BE2C (cell line): ENCODE data around the gene PTPRA.
"Not testable (repeated sequence)": the region's sequence is repeated elsewhere in the genome, so short reads cannot be mapped to it uniquely, and the experiment has no call there.

Source experiments
- DNase-seq: peaks from one replicate; pipeline ENCODE4 v3.0.0-alpha.2; 2020
- H3K27me3 ChIP-seq: fragments of 250-450 bp; sonication (Bioruptor Pico); 2 replicates; pipeline ENCODE4 v1.5.1; 2020; ENCODE audit warnings: mild to moderate bottlenecking
- H3K36me3 ChIP-seq: fragments of 250-450 bp; sonication (Bioruptor Pico); 2 replicates; pipeline ENCODE4 v1.5.1; 2020; ENCODE audit warnings: mild to moderate bottlenecking
- H3K4me1 ChIP-seq: fragments of 250-450 bp; sonication (Bioruptor Pico); 2 replicates; pipeline ENCODE4 v1.5.1; 2020
- H3K4me3 ChIP-seq: 2 replicates; pipeline ENCODE4 v1.5.1; 2011; ENCODE audit warnings: low read depth, low read length
- H3K9me3 ChIP-seq: fragments of 250-450 bp; sonication (Bioruptor Pico); 2 replicates; pipeline ENCODE4 v1.5.1; 2020
- CTCF ChIP-seq: IDR thresholded peaks from 2 replicates; pipeline ENCODE4 v1.5.1; 2012; ENCODE audit warnings: mild to moderate bottlenecking, low read depth, low read length

PTPRA gene

DNA sequence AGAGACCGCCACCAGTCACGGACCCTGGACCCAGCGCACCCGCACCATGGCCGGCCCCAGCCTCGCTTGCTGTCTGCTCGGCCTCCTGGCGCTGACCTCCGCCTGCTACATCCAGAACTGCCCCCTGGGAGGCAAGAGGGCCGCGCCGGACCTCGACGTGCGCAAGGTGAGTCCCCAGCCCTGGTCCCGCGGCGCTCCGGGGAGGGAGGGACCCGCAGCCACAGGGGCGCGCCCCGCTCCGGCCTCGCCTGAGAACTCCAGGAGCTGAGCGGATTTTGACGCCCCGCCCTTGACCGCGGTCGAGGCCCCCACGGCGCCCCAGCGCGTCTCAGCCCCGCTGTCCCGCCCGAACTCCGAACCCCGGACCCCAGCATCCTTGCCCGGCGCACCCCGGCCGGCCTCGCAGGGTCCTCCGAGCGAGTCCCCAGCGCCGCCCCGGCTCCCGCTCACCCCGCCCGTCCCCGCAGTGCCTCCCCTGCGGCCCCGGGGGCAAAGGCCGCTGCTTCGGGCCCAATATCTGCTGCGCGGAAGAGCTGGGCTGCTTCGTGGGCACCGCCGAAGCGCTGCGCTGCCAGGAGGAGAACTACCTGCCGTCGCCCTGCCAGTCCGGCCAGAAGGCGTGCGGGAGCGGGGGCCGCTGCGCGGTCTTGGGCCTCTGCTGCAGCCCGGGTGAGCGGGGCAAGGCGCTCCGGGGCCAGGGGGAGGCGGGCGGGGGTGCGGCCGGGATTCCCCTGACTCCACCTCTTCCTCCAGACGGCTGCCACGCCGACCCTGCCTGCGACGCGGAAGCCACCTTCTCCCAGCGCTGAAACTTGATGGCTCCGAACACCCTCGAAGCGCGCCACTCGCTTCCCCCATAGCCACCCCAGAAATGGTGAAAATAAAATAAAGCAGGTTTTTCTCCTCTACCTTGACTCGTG lies 198.6 kb downstream of the PTPRA start, which contains the start of gene OXT:
OXT (plus strand) TSS at position 11 of the 920 bp plus-strand sequence; CDS start at position 47, 36 bp downstream.
- H3K4me1 ChIP-seq, result no peaks in the 10 kb centered on the region

GRCh38 chr20:3072530-3073250 lies 199.4 kb downstream of the PTPRA start:
- no peaks in the 10 kb centered on the region for H3K36me3 ChIP-seq
- peaks cover 6% of the 10 kb centered on the region; the same call in 1 of the 2 replicates for H3K27me3 ChIP-seq
- no peaks in the 10 kb centered on the region for H3K4me1 ChIP-seq
- DNase-seq, result no peak
- no peaks in the 10 kb centered on the region; the same call in 1 of the 2 replicates for H3K9me3 ChIP-seq
- no peak overlapping the region for H3K4me3 ChIP-seq
- no peak for TF ChIP-seq CTCF

More for the DNA sequence above, 198.6 kb downstream of the PTPRA start, which contains the start of gene OXT:
- DNase-seq, result no peak
- Histone ChIP-seq H3K27me3 (peaks cover 8% of the 10 kb centered on the region; the same call in 1 of the 2 replicates), H3K4me3 (no peak within 1 kb of the TSS), H3K36me3 (no peaks in the 10 kb centered on the region), H3K9me3 (no peaks in the 10 kb centered on the region; the same call in 1 of the 2 replicates)
- no peak for TF ChIP-seq CTCF

DNA sequence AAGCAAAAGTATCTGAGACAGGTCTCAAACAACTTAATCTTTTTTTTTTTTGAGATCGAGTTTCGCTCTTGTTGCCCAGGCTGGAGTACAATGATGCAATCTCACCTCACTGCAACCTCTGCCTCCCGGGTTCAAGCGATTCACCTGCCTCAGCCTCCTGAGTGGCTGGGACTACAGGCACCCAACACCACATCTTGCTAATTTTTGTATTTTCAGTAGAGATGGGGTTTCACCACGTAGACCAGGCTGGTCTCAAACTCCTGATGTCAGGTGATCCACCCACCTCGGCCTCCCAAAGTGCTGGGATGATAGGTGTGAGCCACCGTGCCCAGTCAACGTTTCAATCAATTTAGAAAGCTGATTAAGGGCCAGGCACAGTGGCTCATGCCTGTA lies 200.0 kb downstream of the PTPRA start:
- not testable (repeated sequence) for H3K4me3 ChIP-seq, H3K36me3 ChIP-seq, H3K9me3 ChIP-seq, H3K4me1 ChIP-seq, H3K27me3 ChIP-seq, DNase-seq

- no peak overlapping the region for H3K4me3 ChIP-seq
- peaks cover 14% of the 10 kb centered on the region for H3K27me3 ChIP-seq
- DNase-seq, result no peak
- H3K4me1 ChIP-seq, result no peaks in the 10 kb centered on the region
- no peak for TF ChIP-seq CTCF
- no peaks in the 10 kb centered on the region; the same call in 1 of the 2 replicates for H3K9me3 ChIP-seq
- no peaks in the 10 kb centered on the region for H3K36me3 ChIP-seq
These were observed 201.5 kb downstream of the PTPRA start for GRCh38 chr20:3074812-3075211.

DNA sequence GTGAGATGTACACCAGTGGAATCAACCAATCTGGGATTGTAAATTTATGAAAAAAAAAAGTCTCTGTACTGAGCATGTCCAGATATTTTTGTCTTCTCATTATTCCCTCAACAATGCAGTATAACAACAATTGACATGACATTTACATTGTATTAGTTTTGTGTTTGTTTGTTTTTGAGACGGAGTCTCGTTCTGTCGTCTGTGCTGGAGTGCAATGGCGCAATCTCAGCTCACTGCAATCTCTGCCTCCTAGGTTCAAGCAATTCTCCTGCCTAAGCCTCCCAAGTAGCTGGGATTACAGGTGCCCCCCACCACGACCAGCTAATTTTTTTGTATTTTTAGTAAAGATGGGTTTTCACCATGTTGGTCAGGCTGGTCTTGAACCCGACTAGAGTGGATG lies 202.0 kb downstream of the PTPRA start:
- DNase-seq, H3K9me3 ChIP-seq, H3K4me1 ChIP-seq, H3K4me3 ChIP-seq, H3K36me3 ChIP-seq: not testable (repeated sequence)
- peaks cover 14% of the 10 kb centered on the region for H3K27me3 ChIP-seq

DNA sequence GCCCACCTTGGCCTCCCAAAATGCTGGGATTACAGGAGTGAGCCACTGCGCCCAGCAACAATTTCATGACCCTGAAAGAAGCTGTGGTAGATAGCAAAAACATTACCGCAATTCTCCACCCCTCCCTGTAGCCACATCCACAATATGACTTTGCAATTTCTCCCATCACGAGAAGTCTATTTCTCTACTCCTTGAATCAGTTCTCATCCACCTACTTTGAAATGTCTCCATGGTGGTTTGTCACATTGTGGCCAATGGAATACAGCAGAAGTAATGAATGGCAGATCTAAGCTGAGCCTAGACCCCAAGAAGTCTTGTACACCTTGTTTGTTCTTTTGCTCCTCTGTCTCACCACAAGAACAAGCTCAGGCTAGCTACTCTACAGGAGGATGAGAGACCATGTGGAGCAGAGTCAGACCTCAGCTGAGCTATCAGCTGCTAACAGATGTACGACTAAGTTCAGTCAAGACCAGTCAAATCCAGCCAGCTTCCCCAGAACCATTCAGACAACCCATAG lies 204.4 kb downstream of the PTPRA start:
- no peaks in the 10 kb centered on the region for H3K4me1 ChIP-seq
- no peak for TF ChIP-seq CTCF

More for the DNA sequence above, 204.4 kb downstream of the PTPRA start:
- H3K9me3 ChIP-seq, result no peaks in the 10 kb centered on the region; the same call in 1 of the 2 replicates
- peaks cover 27% of the 10 kb centered on the region for H3K27me3 ChIP-seq
- no peak overlapping the region for H3K4me3 ChIP-seq
- no peaks in the 10 kb centered on the region for H3K36me3 ChIP-seq
- no peak for DNase-seq
